A673 (cell line): ENCODE measurements around the gene CPSF4. TPM values are rescaled to one million over a fixed set of nuclear protein-coding genes. Genes with fewer than 3 reads are reported as not detected.
A peak's percentile ranks its signal among the peaks of the same experiment; 100 is the strongest.

Experiments
- BruUV-seq: library from RNA; stranded (reverse); fragments of 400-500 nt; replicated peaks from 2 replicates; lab custom pipeline; 2021; lab: Mats Ljungman, UMichigan
- CTCF ChIA-PET: fragments of 300-600 bp; sonication (Branson Sonifier 250); formaldehyde crosslinking; loops from one replicate; lab custom pipeline; 2022; ENCODE audit warnings: antibody characterized with exemption; lab: Charles Lee
- POLR2A ChIA-PET: fragments of 300-600 bp; sonication (Branson Sonifier 250); formaldehyde crosslinking; loops from one replicate; lab custom pipeline; 2022; ENCODE audit warnings: antibody characterized with exemption; ENCODE audit not compliant: low non-redundant PET; lab: Charles Lee
- DNase-seq: peaks from one replicate; pipeline ENCODE4 v3.0.0-alpha.2; 2015; ENCODE audit warnings: low spot score
- H3K27ac ChIP-seq: fragments of 200-600 bp; sonication (generic); 2 replicates; pipeline ENCODE4 v1.5.1; 2016; ENCODE audit warnings: mixed run types, low read depth, mild to moderate bottlenecking, mixed read lengths, antibody characterized with exemption, low read length; ENCODE audit not compliant: poor library complexity, severe bottlenecking
- H3K27me3 ChIP-seq: fragments of 200-600 bp; sonication (generic); replicated peaks from 2 replicates; pipeline ENCODE4 v1.6.1; 2017; ENCODE audit warnings: mixed run types, low read depth, mild to moderate bottlenecking, mixed read lengths, antibody characterized with exemption, low read length; ENCODE audit not compliant: insufficient read depth, poor library complexity
- H3K36me3 ChIP-seq: fragments of 200-600 bp; sonication (generic); 2 replicates; pipeline ENCODE4 v1.6.1; 2016; ENCODE audit warnings: mixed run types, mild to moderate bottlenecking, mixed read lengths, antibody characterized with exemption, low read length; ENCODE audit not compliant: insufficient read depth, poor library complexity, severe bottlenecking
- H3K4me1 ChIP-seq: fragments of 200-600 bp; sonication (generic); 2 replicates; pipeline ENCODE4 v1.6.1; 2017; ENCODE audit warnings: mixed run types, mild to moderate bottlenecking, mixed read lengths, antibody characterized with exemption, low read length; ENCODE audit not compliant: insufficient read depth, poor library complexity, severe bottlenecking
- H3K4me3 ChIP-seq: fragments of 200-600 bp; sonication (generic); 2 replicates; pipeline ENCODE4 v1.5.1; 2016; ENCODE audit warnings: low read depth, mixed run types, mild to moderate bottlenecking, mixed read lengths, low read length; ENCODE audit not compliant: poor library complexity, severe bottlenecking
- H3K9me3 ChIP-seq: fragments of 200-600 bp; sonication (generic); 2 replicates; pipeline ENCODE4 v1.6.1; 2016; ENCODE audit warnings: mixed run types, low read depth, mild to moderate bottlenecking, mixed read lengths, antibody characterized with exemption, low read length; ENCODE audit not compliant: poor library complexity, severe bottlenecking
- CTCF ChIP-seq: fragments of 300-800, 200-600 bp; sonication (generic); conservative IDR thresholded peaks from 2 replicates; pipeline ENCODE4 v1.5.1; 2017; ENCODE audit warnings: low read depth, mild to moderate bottlenecking, antibody characterized with exemption, low read length, moderate library complexity, mixed read lengths
- EZH2 ChIP-seq: fragments of 200-600 bp; sonication (generic); IDR thresholded peaks from 2 replicates; pipeline ENCODE4 v1.6.1; 2017; ENCODE audit warnings: borderline replicate concordance, low read depth, mild to moderate bottlenecking, mixed read lengths, antibody characterized with exemption, low read length; ENCODE audit not compliant: poor library complexity, severe bottlenecking
- intact Hi-C: fragments of 100-400 bp; cut with micrococcal nuclease; formaldehyde crosslinking; loops from one replicate; pipeline ENCODE4 v1.10.0; 2022; ENCODE audit not compliant: unreplicated experiment
- total RNA-seq: library from RNA; stranded (reverse); gene quantifications from 2 replicates; pipeline ENCODE4 v1.2.3, GENCODE V29; 2021

CPSF4 gene
- total RNA-seq, 1 experiment from 2014 or later = 75.3 TPM

GRCh38 chr7:99408379-99409191 lies 30.2 kb upstream of the CPSF4 start, which contains the start of the genes BUD31 and PDAP1:
Gene BUD31, plus strand, starts transcription at chr7:99408969. Its CDS starts 2,124 bp downstream, at chr7:99411093.
Gene PDAP1, minus strand, starts transcription at chr7:99408597. Its CDS starts 49 bp downstream, at chr7:99408548.
- Histone ChIP-seq H3K27ac (peak within 1 kb of the TSS; percentile 99), H3K4me3 (peak within 1 kb of the TSS; percentile 97), H3K27me3 (no peaks in the 10 kb centered on the region), H3K36me3 (peaks cover 47% of the 10 kb centered on the region), H3K9me3 (no peaks in the 10 kb centered on the region), H3K4me1 (peaks cover 22% of the 10 kb centered on the region)
- DNase-seq = peak; percentile 94
- ChIA-PET POLR2A (interaction anchor here (0.6 to 0.8 kb wide), 2 partner anchors 14 to 150 kb away, joined by 3 read pairs; partner anchors contain the start of gene ZNF655), CTCF (interaction anchor here (0.6 to 0.7 kb wide), 2 partner anchors 80 to 514 kb away, joined by 3 to 8 read pairs; no protein-coding TSS in a partner anchor)
- TF ChIP-seq CTCF (no peak), EZH2 (no peak)
- intact Hi-C loops = no loop called here
- BruUV-seq = no TSS peak

GRCh38 chr7:99409192-99409572 lies 29.6 kb upstream of the CPSF4 start:
- peak overlapping the region; percentile 97 for H3K4me3 ChIP-seq
- peaks cover 22% of the 10 kb centered on the region for H3K4me1 ChIP-seq
- ChIA-PET POLR2A (interaction anchor here (0.5 to 0.8 kb wide), 3 partner anchors 14 to 149 kb away, joined by 3 read pairs; partner anchors contain the start of gene ZNF655), CTCF (no interaction called here)
- DNase-seq = no peak
- peaks cover 44% of the 10 kb centered on the region for H3K36me3 ChIP-seq
- no peak for TF ChIP-seq CTCF
- TF ChIP-seq EZH2 = no peak
- intact Hi-C loops = no loop called here
- no peaks in the 10 kb centered on the region for H3K27me3 ChIP-seq
- H3K9me3 ChIP-seq = no peaks in the 10 kb centered on the region
- peak overlapping the region; percentile 99 for H3K27ac ChIP-seq
- BruUV-seq = TSS peak; percentile 39

GRCh38 chr7:99409806-99410205 lies 28.9 kb upstream of the CPSF4 start:
- TF ChIP-seq CTCF (no peak), EZH2 (no peak)
- peaks cover 44% of the 10 kb centered on the region for H3K36me3 ChIP-seq
- peak overlapping the region; percentile 97 for H3K4me3 ChIP-seq
- ChIA-PET POLR2A (no interaction called here), CTCF (no interaction called here)
- DNase-seq = no peak
- H3K4me1 ChIP-seq = peaks cover 22% of the 10 kb centered on the region
- no peaks in the 10 kb centered on the region for H3K9me3 ChIP-seq
- peak overlapping the region; percentile 99 for H3K27ac ChIP-seq
- H3K27me3 ChIP-seq = no peaks in the 10 kb centered on the region
- intact Hi-C loops = no loop called here
- no TSS peak for BruUV-seq
